HUES64 (cell line): Measurements from ENCODE around the gene HS6ST1.

ENCODE experiments used
- H3K27ac ChIP-seq: 2 replicates; pipeline ENCODE4 v1.7.0; 2013; ENCODE audit warnings: low read depth, low read length, inconsistent platforms
- H3K27me3 ChIP-seq: 2 replicates; pipeline ENCODE4 v1.6.1; 2013; ENCODE audit warnings: mild to moderate bottlenecking, low read length; ENCODE audit not compliant: insufficient read depth
- H3K36me3 ChIP-seq: 2 replicates; pipeline ENCODE4 v1.6.1; 2013; ENCODE audit warnings: mild to moderate bottlenecking, low read length; ENCODE audit not compliant: insufficient read depth
- H3K4me1 ChIP-seq: 2 replicates; pipeline ENCODE4 v1.6.1; 2013; ENCODE audit warnings: mild to moderate bottlenecking, low read length, moderate library complexity; ENCODE audit not compliant: insufficient read depth
- H3K4me3 ChIP-seq: 2 replicates; pipeline ENCODE4 v1.5.1; 2013; ENCODE audit warnings: mild to moderate bottlenecking, low read length, moderate library complexity
- H3K9ac ChIP-seq: 2 replicates; pipeline ENCODE4 v1.6.1; 2013; ENCODE audit warnings: mild to moderate bottlenecking, low read depth, low read length
- H3K9me3 ChIP-seq: 2 replicates; pipeline ENCODE4 v1.6.1; 2013; ENCODE audit warnings: low read depth, low read length; ENCODE audit not compliant: insufficient read depth
- WGBS: fragments of 150-250, 120-280 bp; methylation state at CpG from one replicate; pipeline ENCODE4 v1.1.7; 2013; ENCODE audit warnings: missing lambda C conversion rate; 5-methylcytosine and 5-hydroxymethylcytosine counted together

The HS6ST1 gene

DNA sequence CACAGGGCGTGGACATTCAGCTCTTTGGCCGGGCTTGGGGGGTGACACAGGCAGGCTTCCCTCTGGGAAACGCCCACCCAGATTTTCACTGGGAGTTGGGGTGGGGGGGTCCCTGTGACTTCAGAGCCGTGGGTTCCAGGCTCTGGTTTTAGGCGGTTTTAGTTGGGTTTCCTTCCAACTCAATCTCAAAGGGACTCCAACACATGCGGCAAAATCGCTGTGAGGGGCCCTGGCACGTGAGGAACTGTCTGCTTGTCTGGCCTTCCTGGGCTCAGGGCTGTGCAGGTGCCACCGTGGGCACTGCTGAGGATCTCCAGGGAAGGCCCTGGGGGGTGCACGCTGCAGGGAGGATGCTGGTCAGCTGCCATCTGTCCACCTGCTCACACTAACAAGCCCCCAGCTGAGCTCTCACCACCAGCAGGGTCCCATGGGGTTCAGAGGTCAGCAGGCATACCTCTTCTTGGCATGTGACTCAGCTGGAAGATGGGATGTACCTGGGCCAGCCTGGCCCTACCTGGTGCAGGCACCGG, 11.7 kb downstream of the HS6ST1 start:
- H3K4me3 ChIP-seq, result no peak overlapping the region
- H3K27me3 ChIP-seq, result no peaks in the 10 kb centered on the region
- H3K9ac ChIP-seq, result no peak overlapping the region
- WGBS, result 87% methylated on average over 11 of the region's 11 CpGs
- peaks cover 16% of the 10 kb centered on the region for H3K4me1 ChIP-seq
- no peak overlapping the region for H3K27ac ChIP-seq
- no peaks in the 10 kb centered on the region for H3K36me3 ChIP-seq
- no peaks in the 10 kb centered on the region for H3K9me3 ChIP-seq

GRCh38 chr2:128306081-128306930, 12.4 kb downstream of the HS6ST1 start:
- H3K9me3 ChIP-seq, result no peaks in the 10 kb centered on the region
- H3K36me3 ChIP-seq, result no peaks in the 10 kb centered on the region
- no peaks in the 10 kb centered on the region for H3K27me3 ChIP-seq
- 67% methylated on average over 24 of the region's 24 CpGs for WGBS
- no peak overlapping the region for H3K9ac ChIP-seq
- no peak overlapping the region for H3K27ac ChIP-seq
- no peak overlapping the region for H3K4me3 ChIP-seq
- peaks cover 16% of the 10 kb centered on the region for H3K4me1 ChIP-seq

GRCh38 chr2:128305555-128306080, 13.1 kb downstream of the HS6ST1 start:
- Histone ChIP-seq H3K36me3 (no peaks in the 10 kb centered on the region), H3K27me3 (no peaks in the 10 kb centered on the region), H3K4me3 (no peak overlapping the region), H3K9ac (no peak overlapping the region), H3K27ac (peak overlapping the region; percentile 55; the same call in 1 of the 2 replicates), H3K4me1 (peaks cover 16% of the 10 kb centered on the region), H3K9me3 (no peaks in the 10 kb centered on the region)
- 70% methylated on average over 11 of the region's 11 CpGs for WGBS

- Histone ChIP-seq H3K27ac (peak overlapping the region; percentile 55; the same call in 1 of the 2 replicates), H3K4me1 (peaks cover 16% of the 10 kb centered on the region), H3K9ac (no peak overlapping the region), H3K27me3 (no peaks in the 10 kb centered on the region), H3K4me3 (no peak overlapping the region), H3K9me3 (no peaks in the 10 kb centered on the region), H3K36me3 (no peaks in the 10 kb centered on the region)
- 61% methylated on average over 11 of the region's 11 CpGs for WGBS
These were observed 13.7 kb downstream of the HS6ST1 start for GRCh38 chr2:128304715-128305554.

GRCh38 chr2:128304330-128304714, 14.3 kb downstream of the HS6ST1 start:
- H3K36me3 ChIP-seq, result no peaks in the 10 kb centered on the region
- H3K4me1 ChIP-seq, result peaks cover 16% of the 10 kb centered on the region
- no peak overlapping the region for H3K27ac ChIP-seq
- WGBS, result 93% methylated on average over 5 of the region's 5 CpGs
- H3K9ac ChIP-seq, result no peak overlapping the region
- H3K27me3 ChIP-seq, result no peaks in the 10 kb centered on the region
- no peak overlapping the region for H3K4me3 ChIP-seq
- H3K9me3 ChIP-seq, result no peaks in the 10 kb centered on the region

- no peak overlapping the region for H3K27ac ChIP-seq
These were observed 14.8 kb downstream of the HS6ST1 start for GRCh38 chr2:128303911-128304310.

GRCh38 chr2:128303095-128303791, 15.4 kb downstream of the HS6ST1 start:
- Histone ChIP-seq H3K36me3 (no peaks in the 10 kb centered on the region), H3K4me1 (peaks cover 16% of the 10 kb centered on the region), H3K27me3 (no peaks in the 10 kb centered on the region), H3K9me3 (no peaks in the 10 kb centered on the region), H3K9ac (no peak overlapping the region), H3K4me3 (no peak overlapping the region), H3K27ac (no peak overlapping the region)
- 95% methylated on average over 9 of the region's 9 CpGs for WGBS

More at GRCh38 chr2:128303911-128304310, 14.8 kb downstream of the HS6ST1 start:
- Histone ChIP-seq H3K9me3 (no peaks in the 10 kb centered on the region), H3K4me3 (no peak overlapping the region), H3K36me3 (no peaks in the 10 kb centered on the region), H3K27me3 (no peaks in the 10 kb centered on the region), H3K9ac (no peak overlapping the region), H3K4me1 (peaks cover 16% of the 10 kb centered on the region)
- 95% methylated on average over 8 of the region's 8 CpGs for WGBS

- H3K4me3 ChIP-seq, result no peak overlapping the region
- H3K4me1 ChIP-seq, result peaks cover 16% of the 10 kb centered on the region
- H3K36me3 ChIP-seq, result no peaks in the 10 kb centered on the region
- no peaks in the 10 kb centered on the region for H3K9me3 ChIP-seq
- no peak overlapping the region for H3K27ac ChIP-seq
- H3K27me3 ChIP-seq, result no peaks in the 10 kb centered on the region
- WGBS, result 93% methylated on average over 8 of the region's 8 CpGs
- H3K9ac ChIP-seq, result no peak overlapping the region
These were observed 16.0 kb downstream of the HS6ST1 start for GRCh38 chr2:128302744-128303067.

DNA sequence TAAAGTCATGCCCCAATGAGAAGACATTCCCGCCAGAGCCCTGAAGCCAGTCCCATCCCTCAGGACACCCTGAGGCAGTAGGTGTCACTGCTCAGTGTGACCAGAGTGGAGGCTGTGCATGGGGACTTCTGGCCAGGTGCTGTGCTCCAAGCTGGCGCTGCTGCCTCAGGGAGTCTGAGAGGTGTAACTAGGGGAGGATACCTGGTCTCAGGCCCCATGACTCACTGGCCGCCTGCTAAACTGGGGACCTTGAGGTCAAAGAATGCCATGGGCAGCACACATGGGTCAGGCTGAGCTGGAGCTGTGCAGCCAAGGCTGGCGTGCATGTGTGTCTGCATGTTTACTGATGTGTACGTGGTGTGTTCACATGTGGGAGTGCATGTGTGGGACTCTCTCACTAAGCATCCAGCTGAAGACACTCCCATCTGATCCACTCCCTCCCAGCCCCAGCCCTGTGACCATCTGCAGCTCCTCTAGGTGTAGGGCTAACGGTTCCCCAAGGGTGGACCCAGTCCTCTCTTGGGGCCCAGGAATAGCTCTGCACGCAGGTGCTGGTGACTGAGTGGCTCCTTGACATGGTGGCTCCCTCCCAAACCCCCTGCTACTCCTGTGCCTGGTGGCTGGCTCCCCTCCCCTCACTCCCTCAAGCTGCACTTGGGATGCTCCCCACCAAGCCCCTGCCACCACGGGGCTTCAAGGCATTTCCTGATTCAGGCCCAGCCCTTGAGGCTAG, 16.5 kb downstream of the HS6ST1 start:
- no peak overlapping the region for H3K9ac ChIP-seq

DNA sequence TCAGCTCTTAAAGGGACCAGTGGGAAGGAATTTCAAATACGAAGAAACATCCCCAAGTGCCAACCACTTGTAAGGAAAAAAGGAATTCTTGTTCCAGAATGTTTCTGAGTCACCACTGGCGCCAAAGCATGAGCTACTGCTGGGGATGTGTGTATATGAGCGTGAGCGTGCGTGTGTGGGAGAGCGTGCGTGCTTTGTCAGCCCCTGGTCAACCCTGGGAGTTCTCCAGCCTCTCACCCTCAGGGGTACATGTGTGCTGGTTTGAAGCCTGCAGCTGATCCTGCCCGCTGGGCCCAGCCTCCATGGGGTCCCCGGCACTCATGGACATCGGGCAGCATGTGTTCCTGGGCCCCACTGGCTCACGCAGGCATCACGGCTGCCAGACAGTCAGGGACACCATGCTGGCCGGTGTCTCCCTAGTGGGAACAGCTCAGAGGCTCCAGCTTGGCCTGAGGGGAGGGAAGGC, 17.1 kb downstream of the HS6ST1 start:
- 89% methylated on average over 13 of the region's 13 CpGs for WGBS
- H3K9me3 ChIP-seq, result no peaks in the 10 kb centered on the region
- no peaks in the 10 kb centered on the region for H3K27me3 ChIP-seq
- H3K36me3 ChIP-seq, result no peaks in the 10 kb centered on the region
- no peak overlapping the region for H3K4me3 ChIP-seq
- H3K27ac ChIP-seq, result no peak overlapping the region
- peaks cover 16% of the 10 kb centered on the region for H3K4me1 ChIP-seq
- no peak overlapping the region for H3K9ac ChIP-seq

More for the DNA sequence above, 16.5 kb downstream of the HS6ST1 start:
- WGBS, result 89% methylated on average over 8 of the region's 8 CpGs
- Histone ChIP-seq H3K9me3 (no peaks in the 10 kb centered on the region), H3K27ac (no peak overlapping the region), H3K27me3 (no peaks in the 10 kb centered on the region), H3K36me3 (no peaks in the 10 kb centered on the region), H3K4me3 (no peak overlapping the region), H3K4me1 (peaks cover 16% of the 10 kb centered on the region)
